Hepatocyte (in vitro differentiated cells): Measurements from ENCODE around the gene ERC2.

Experiments
- CTCF ChIP-seq: fragments of 200-600 bp; sonication (generic); IDR thresholded peaks from 2 replicates; pipeline ENCODE4 v1.5.1; 2016; ENCODE audit warnings: antibody characterized with exemption, mild to moderate bottlenecking; ENCODE audit not compliant: poor library complexity
- EZH2 ChIP-seq: fragments of 200-600 bp; sonication (generic); IDR thresholded peaks from 2 replicates; pipeline ENCODE4 v1.6.1; 2016; ENCODE audit warnings: antibody characterized with exemption, mild to moderate bottlenecking, borderline replicate concordance

- TF ChIP-seq CTCF (no peak), EZH2 (no peak)
Observed at GRCh38 chr3:56365905-56366640, 102.2 kb downstream of the ERC2 start.
